SU-DHL-6 (cell line): Measurements from ENCODE around the gene AGBL2.

Experiments
- CTCF ChIP-seq: fragments of 200-600 bp; sonication (generic); IDR thresholded peaks from one replicate; pipeline ENCODE4 v1.5.1; 2017; ENCODE audit warnings: antibody characterized with exemption, mild to moderate bottlenecking, low read length, moderate library complexity; ENCODE audit not compliant: insufficient read depth, poor library complexity, severe bottlenecking
- EZH2phosphoT487 ChIP-seq: fragments of 200-600 bp; sonication (generic), shearing (Covaris generic); conservative IDR thresholded peaks from 2 replicates; pipeline ENCODE4 v1.6.1; 2018; ENCODE audit warnings: mild to moderate bottlenecking, antibody characterized with exemption, low read length, moderate library complexity, mixed read lengths

- no peak for TF ChIP-seq CTCF
- TF ChIP-seq EZH2phosphoT487: no peak
These were observed 69.7 kb downstream of the AGBL2 start for GRCh38 chr11:47645500-47645899.
